CD4-positive, alpha-beta T cell (primary cell): ENCODE results near the gene COL4A2. TPM values are rescaled to one million over a fixed set of nuclear protein-coding genes. Genes with fewer than 3 reads are reported as not detected.

Experiments used
- ATAC-seq: fragments of 200-7000 bp; cut with Tn5 transposase; one replicate; pipeline ENCODE4 v1.10.0; 2022; ENCODE audit warnings: mild to moderate bottlenecking; ENCODE audit not compliant: poor library complexity
- CTCF ChIA-PET: fragments of 350-600 bp; sonication (Branson Sonifier 250); formaldehyde crosslinking; loops from one replicate; lab custom pipeline; 2021; ENCODE audit warnings: antibody characterized with exemption, inconsistent platforms; lab: Charles Lee
- POLR2A ChIA-PET: fragments of 350-600 bp; sonication (Branson Sonifier 250); formaldehyde crosslinking; loops from one replicate; lab custom pipeline; 2021; ENCODE audit warnings: antibody characterized with exemption, inconsistent platforms; lab: Charles Lee
- DNase-seq, 14 experiments: peaks; one replicate each; pipeline ENCODE4 v3.0.0-alpha.2; 2013 to 2020; ENCODE audit warnings: mixed read lengths in 2 of 14
- H3K27ac ChIP-seq, 2 donors: one replicate each; pipeline versions ENCODE4 v1.5.1 to v1.7.0; 2013; ENCODE audit warnings: low read length in 2 of 2, low read depth in 1 of 2, mild to moderate bottlenecking in 1 of 2
- H3K27me3 ChIP-seq, 2 experiments: 1 replicate in 1 of 2; 2 replicates in 1 of 2; pipeline versions ENCODE4 v1.6.1 to v1.7.0; 2013; ENCODE audit warnings: low read length in 2 of 2, control low read depth in 1 of 2, mild to moderate bottlenecking in 1 of 2, moderate library complexity in 1 of 2; ENCODE audit not compliant: insufficient read depth in 2 of 2, control insufficient read depth in 1 of 2
- H3K36me3 ChIP-seq: one replicate; pipeline ENCODE4 v1.6.1; 2013; ENCODE audit warnings: low read length, control low read depth; ENCODE audit not compliant: insufficient read depth
- H3K4me1 ChIP-seq: one replicate; pipeline ENCODE4 v1.6.1; 2013; ENCODE audit warnings: low read length, control low read depth; ENCODE audit not compliant: insufficient read depth
- H3K4me3 ChIP-seq: one replicate; pipeline ENCODE4 v1.5.1; 2013; ENCODE audit warnings: mild to moderate bottlenecking, low read length, moderate library complexity
- H3K9me3 ChIP-seq, 2 experiments: 1 replicate in 1 of 2; 2 replicates in 1 of 2; pipeline versions ENCODE4 v1.6.1 to v1.7.0; 2013; ENCODE audit warnings: low read length in 2 of 2, mild to moderate bottlenecking in 2 of 2, control low read depth in 1 of 2, moderate library complexity in 1 of 2; ENCODE audit not compliant: control insufficient read depth in 1 of 2, insufficient read depth in 1 of 2
- H3K27ac Mint-ChIP-seq: one replicate; pipeline ENCODE4 v1.8.0; 2020; ENCODE audit warnings: mixed read lengths
- H3K27me3 Mint-ChIP-seq: one replicate; pipeline ENCODE4 v1.8.0; 2021; ENCODE audit warnings: mixed read lengths
- H3K36me3 Mint-ChIP-seq: one replicate; pipeline ENCODE4 v1.8.0; 2021; ENCODE audit warnings: low read depth, mixed read lengths
- H3K4me1 Mint-ChIP-seq: one replicate; pipeline ENCODE4 v1.8.0; 2021; ENCODE audit warnings: low read depth, mixed read lengths
- H3K4me3 Mint-ChIP-seq: one replicate; pipeline ENCODE4 v1.8.0; 2020; ENCODE audit warnings: mild to moderate bottlenecking, mixed read lengths
- H3K9me3 Mint-ChIP-seq: one replicate; pipeline ENCODE4 v1.8.0; 2020; ENCODE audit warnings: mixed read lengths
- intact Hi-C, 2 experiments: fragments of 100-400 bp; cut with DNase I in 1 of 2; cut with micrococcal nuclease in 1 of 2; formaldehyde crosslinking; loops; one replicate each; pipeline versions ENCODE4 v1.15.1 to v1.9.0; 2023 to 2025; cut with DNase I, micrococcal nuclease
- total RNA-seq, 174 experiments: library from RNA in 2 of 174; stranded (reverse) in 2 of 174; gene quantifications; one replicate each; pipeline ENCODE4 v1.2.3 and lab custom pipeline; 2021 to 2026
- TF ChIP-seq, protein P1 (sequence below): fragments of 200-600 bp; IDR thresholded peaks from one replicate; pipeline ENCODE4 v1.8.0; 2022; ENCODE audit warnings: antibody characterized with exemption, mild to moderate bottlenecking

COL4A2 gene
- total RNA-seq, 2 experiments from 2014 or later: not detected

DNA sequence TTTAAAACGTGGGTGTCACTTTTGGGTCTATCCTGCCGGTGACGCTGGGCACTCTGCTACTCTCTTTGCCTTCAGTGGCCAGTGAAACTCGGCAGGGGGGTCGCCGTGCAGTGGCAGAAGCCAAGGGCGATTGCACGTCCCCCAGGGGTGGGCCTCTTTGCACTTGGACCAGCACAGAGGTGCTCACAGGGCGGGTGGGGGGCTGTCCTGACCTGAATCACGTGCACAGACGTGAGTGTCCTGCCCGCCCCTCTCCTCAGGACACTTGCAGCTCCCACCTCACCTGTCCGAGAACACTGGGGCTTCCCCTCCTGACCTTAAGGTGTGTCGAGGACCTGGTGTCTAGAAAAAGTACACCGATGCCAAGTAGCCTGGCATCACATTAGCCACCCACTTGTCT lies 16.3 kb upstream of the COL4A2 start:
- ChIA-PET POLR2A (no interaction called here), CTCF (no interaction called here)
- H3K9me3 Mint-ChIP-seq: no peaks in the 10 kb centered on the region
- no peak overlapping the region for H3K27ac Mint-ChIP-seq
- TF ChIP-seq, protein P1, sequence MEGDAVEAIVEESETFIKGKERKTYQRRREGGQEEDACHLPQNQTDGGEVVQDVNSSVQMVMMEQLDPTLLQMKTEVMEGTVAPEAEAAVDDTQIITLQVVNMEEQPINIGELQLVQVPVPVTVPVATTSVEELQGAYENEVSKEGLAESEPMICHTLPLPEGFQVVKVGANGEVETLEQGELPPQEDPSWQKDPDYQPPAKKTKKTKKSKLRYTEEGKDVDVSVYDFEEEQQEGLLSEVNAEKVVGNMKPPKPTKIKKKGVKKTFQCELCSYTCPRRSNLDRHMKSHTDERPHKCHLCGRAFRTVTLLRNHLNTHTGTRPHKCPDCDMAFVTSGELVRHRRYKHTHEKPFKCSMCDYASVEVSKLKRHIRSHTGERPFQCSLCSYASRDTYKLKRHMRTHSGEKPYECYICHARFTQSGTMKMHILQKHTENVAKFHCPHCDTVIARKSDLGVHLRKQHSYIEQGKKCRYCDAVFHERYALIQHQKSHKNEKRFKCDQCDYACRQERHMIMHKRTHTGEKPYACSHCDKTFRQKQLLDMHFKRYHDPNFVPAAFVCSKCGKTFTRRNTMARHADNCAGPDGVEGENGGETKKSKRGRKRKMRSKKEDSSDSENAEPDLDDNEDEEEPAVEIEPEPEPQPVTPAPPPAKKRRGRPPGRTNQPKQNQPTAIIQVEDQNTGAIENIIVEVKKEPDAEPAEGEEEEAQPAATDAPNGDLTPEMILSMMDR: no peak
- Histone ChIP-seq H3K36me3 (no peaks in the 10 kb centered on the region), H3K9me3 (peaks cover 0 to 21% of the 10 kb centered on the region in 2 experiments), H3K4me3 (no peak overlapping the region), H3K4me1 (no peaks in the 10 kb centered on the region), H3K27me3 (peaks cover under 1 to 2% of the 10 kb centered on the region in 2 experiments), H3K27ac (no peak overlapping the region)
- DNase-seq: no peak
- H3K36me3 Mint-ChIP-seq: no peaks in the 10 kb centered on the region
- ATAC-seq: no peak
- no peak overlapping the region for H3K4me3 Mint-ChIP-seq
- H3K4me1 Mint-ChIP-seq: no peaks in the 10 kb centered on the region
- intact Hi-C loops: no loop called here
- H3K27me3 Mint-ChIP-seq: peaks cover 23% of the 10 kb centered on the region

DNA sequence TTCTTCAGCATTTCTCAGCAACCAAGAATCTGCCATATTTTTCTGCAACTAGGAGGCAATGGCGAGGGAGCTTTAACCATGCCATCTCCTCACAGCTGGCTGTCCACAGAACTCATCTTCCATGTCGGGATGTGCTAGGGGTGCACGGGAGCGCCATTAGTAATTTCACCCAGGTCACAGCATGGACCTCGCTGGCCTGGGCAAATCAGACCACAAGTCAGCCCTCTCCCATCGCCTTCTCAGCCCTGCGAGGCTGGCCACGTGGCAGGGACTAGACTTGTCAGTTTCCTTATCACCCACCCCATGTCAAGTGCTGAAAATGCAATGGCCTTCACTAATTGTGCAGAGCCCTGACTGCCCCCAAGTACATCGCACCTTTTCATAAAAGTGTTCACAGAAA lies 15.8 kb upstream of the COL4A2 start:
- no peaks in the 10 kb centered on the region for H3K4me1 ChIP-seq
- ChIA-PET CTCF (no interaction called here), POLR2A (no interaction called here)
- Mint-ChIP-seq H3K4me3 (no peak overlapping the region), H3K36me3 (no peaks in the 10 kb centered on the region), H3K27ac (no peak overlapping the region), H3K27me3 (peaks cover 28% of the 10 kb centered on the region), H3K4me1 (no peaks in the 10 kb centered on the region), H3K9me3 (no peaks in the 10 kb centered on the region)
- TF ChIP-seq, protein P1: no peak
- no peak for DNase-seq
- no peaks in the 10 kb centered on the region for H3K36me3 ChIP-seq
- peaks cover 0 to 21% of the 10 kb centered on the region in 2 experiments for H3K9me3 ChIP-seq
- no peak for ATAC-seq
- no peak overlapping the region for H3K27ac ChIP-seq
- intact Hi-C loops: no loop called here
- H3K4me3 ChIP-seq: no peak overlapping the region
- peaks cover 3 to 5% of the 10 kb centered on the region in 2 experiments for H3K27me3 ChIP-seq

DNA sequence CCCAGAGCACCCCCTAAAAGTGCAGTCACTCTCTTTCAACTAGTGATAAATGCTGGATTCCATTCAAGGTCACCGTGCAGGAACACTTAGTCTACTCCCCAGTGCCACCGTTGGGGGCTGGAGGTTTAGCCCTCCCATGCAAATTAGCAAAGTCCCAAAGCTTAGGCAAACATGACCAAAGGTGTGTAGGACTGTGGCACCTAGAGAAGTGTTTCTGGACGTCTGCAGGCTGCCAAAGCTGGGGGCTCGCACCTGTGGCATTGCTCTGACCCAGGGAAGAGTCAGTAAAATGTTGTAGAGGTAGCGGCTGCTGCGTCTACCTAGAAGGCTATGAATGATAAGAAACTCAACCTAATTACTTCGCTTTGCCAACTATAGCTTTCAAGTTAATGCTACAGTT lies 14.0 kb upstream of the COL4A2 start:
- Mint-ChIP-seq H3K4me3 (no peak overlapping the region), H3K27ac (no peak overlapping the region), H3K4me1 (no peaks in the 10 kb centered on the region)

More for the DNA sequence above, 14.0 kb upstream of the COL4A2 start:
- Histone ChIP-seq H3K4me3 (no peak overlapping the region), H3K27ac (no peak overlapping the region), H3K4me1 (no peaks in the 10 kb centered on the region), H3K27me3 (peaks cover 10 to 14% of the 10 kb centered on the region in 2 experiments), H3K36me3 (no peaks in the 10 kb centered on the region), H3K9me3 (peaks cover 0 to 17% of the 10 kb centered on the region in 2 experiments)
- Mint-ChIP-seq H3K36me3 (no peaks in the 10 kb centered on the region), H3K9me3 (no peaks in the 10 kb centered on the region), H3K27me3 (peaks cover 43% of the 10 kb centered on the region)
- POLR2A ChIA-PET: no interaction called here
- ATAC-seq (no peak), DNase-seq (no peak)
- TF ChIP-seq, protein P1: no peak
- CTCF ChIA-PET: no interaction called here
- intact Hi-C loops: no loop called here
